Measurements from ENCODE around the gene SLC41A3.

GRCh38 chr3:126117786-126118185 is 33.9 kb upstream of the SLC41A3 start:
- TF ChIP-seq CTCF (IDR thresholded peaks at IDR 0.05; ENCODE audit: low read depth, low read length, missing input control) (no peak), ATF3 (IDR thresholded peaks at IDR 0.05) (no peak)

All from liver (tissue), 3 donors.